GM18505 (cell line): Measurements from ENCODE around the gene SCAANT1.

Source experiments
- ATAC-seq: cut with Tn5 transposase; IDR thresholded peaks from one replicate; pipeline ENCODE4 v1.9.1; 2021; ENCODE audit not compliant: unreplicated experiment
- POLR2A ChIP-seq: IDR thresholded peaks from 4 replicates; pipeline ENCODE4 v1.6.1; 2011; ENCODE audit warnings: borderline replicate concordance; ENCODE audit not compliant: insufficient read depth, insufficient read length; ENCODE audit errors: extremely low read depth

Gene SCAANT1

DNA sequence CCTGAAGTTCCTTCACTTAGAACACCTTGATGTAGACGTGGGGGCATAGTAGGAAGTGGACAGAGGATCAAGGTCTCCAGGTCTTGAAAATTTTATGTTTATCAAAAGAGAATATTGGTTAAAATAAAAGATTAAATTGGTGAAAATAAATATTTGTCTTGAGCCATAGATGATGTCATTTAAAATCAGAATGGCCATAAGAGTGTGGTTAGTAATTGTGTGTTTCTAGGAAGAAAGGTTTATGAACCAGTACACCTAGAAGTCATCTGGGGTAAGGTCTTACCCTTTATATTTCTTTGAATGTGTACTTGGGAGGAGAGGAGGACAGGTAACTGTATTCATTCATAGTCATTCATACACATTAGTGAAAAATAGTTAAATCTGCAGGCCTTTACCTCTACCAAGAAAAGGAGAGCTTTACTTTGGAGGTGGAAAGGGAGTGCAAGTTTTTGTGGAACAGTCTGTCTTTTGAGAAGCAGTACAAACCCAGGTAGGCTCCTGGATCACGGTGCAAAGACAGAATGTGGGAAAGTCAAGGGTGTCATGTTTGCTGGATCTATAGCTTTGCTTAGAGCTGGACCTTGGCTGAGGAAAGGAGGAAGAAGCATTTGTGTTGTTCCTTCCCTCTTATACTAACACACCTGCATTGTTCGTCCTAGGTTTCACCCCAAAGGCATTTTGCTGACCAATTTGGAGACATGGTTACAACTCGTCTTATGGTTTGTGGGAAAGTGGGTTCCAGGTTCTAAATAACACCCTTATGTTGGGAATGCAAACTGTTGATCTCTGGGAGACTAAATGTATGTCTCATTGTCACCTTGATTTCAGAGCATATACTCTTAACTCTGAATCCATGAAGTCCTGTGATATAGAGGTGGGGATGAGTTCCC is 6.2 kb downstream of the SCAANT1 start:
- TF ChIP-seq POLR2A, result no peak
- ATAC-seq, result no peak

DNA sequence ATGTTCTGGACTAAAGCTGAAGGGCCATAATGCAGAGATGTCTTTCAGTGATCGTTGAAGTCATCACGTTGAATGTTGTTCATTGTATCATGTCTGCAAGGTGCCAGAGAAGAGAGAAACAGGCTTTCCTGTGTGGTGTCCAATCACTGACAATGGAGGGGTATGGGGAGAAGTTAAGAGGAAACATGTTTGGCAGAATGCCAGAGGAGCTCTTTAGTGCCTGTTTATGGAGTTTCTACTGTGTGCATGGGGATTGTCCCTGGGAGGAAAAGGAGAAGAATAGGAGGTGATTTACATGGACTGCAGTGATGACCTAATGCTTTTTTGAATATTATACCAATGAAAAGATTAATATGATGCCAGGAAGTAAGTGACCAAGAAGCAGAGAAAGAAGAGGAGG is 11.7 kb downstream of the SCAANT1 start:
- TF ChIP-seq POLR2A, result no peak
- ATAC-seq, result no peak

DNA sequence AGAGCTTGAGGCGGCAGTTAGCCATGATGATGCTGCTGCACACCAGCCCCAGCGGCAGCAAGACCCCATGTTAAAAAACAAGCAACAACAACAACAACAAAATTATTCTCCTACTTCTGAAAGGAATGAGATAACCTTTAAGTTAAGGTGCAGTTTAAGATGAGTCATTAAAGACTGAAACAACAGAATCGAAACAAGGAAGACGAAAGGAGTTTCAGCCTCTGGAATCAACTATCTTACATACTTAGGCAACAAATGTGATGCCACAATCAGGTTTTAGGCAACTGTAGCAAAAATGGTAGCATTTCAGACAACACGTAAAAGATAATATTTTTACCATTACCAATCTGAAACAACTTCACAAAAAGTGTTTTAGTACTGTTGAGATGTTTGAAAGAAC is 12.2 kb downstream of the SCAANT1 start:
- no peak for TF ChIP-seq POLR2A
- no peak for ATAC-seq

DNA sequence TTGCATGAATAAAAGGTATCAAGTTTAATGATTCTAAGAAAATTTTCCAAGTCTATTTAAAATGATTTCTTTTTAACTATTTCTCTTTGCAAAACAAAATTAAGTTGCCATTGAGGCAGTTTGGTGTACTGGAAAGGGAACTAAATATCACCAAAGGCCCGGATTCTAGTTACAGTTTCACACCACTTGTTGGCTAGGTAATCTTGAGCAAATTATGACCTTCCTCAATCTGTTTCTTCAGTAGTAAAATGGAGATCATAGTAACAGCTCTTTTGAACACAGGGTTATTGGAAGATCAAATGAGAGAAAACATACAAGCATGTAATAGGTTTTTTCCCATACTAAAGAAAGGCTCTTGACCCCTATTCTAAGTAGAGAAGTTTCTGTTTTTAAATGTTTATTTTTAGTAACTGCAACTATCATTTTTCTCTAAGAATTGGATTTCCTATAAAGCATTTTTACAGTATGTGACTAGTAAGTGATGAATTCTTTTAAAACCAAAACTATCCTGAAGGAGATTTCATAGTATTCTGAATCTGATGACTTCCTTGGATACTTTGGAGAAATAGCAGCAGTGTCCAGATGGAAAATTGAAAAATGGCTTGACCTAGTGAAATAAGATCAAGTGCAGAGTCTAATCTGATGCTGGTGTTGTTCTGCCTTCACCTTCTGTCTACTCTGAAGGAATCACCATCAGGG is 15.7 kb downstream of the SCAANT1 start:
- ATAC-seq, result peak; percentile 75

DNA sequence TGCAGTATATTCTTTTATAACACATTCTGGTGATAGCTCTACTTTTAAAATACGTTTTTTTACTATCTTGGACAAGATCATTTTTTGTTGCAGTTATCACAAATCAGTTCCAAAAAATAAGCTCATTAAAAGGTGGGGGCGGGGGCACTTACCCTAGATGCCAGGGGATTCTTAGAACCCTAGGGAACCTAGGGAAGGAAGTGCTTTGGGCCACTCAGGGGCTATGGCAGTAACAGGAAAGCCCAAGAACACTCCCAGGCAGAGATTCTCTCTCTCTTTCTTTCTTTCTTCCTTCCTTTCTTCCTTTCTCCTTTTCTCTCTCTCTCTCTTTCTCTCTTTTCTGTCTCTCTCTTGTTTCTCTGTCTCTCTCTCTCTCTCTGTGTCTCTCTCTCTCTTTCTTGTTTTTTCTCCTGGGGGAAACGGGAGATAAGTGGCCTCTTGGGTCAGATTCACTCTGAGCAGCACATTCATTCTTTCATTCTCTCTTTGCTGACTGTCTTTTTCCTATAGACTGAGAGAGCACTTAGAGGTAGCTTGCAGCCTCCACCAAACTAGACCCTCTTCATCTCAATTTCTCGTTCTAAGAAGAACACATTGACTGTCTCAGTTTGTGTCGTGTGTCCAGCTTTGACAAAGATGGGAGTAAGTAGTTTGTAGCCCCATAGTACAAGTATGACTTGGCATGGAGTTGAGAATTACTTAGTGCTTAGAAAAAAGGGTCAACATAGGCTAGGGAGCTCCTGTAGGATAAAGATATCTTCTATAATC is 16.6 kb downstream of the SCAANT1 start:
- no peak for ATAC-seq

More for the DNA sequence above, 15.7 kb downstream of the SCAANT1 start:
- TF ChIP-seq POLR2A, result no peak

DNA sequence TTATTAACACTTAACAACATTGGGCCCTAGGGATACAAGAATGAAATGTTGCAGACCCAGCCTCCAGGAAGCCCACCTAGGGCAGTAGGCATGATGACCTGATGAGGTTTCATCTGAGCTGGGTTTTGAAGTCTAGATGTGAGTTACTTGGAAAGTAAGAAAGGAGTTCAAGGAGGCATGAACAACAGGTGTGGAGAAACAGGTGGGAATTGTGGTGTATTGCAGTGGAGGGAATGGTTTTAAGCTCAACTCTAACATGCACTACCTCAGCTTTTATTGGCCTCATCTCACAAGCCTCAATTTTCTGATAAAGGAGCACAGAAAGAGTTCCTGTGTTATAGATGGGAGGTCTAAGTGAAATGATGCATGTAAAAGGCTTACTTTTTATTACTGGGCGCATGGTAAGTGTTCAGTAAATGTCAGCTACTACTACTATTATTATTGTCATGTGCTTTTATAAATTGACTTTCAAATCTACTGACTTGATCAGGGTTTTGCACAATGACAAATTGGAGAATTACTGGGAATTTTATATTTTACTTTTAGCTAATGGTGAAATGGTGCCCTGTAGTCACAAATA is 19.3 kb downstream of the SCAANT1 start:
- no peak for TF ChIP-seq POLR2A
- no peak for ATAC-seq

More for the DNA sequence above, 16.6 kb downstream of the SCAANT1 start:
- no peak for TF ChIP-seq POLR2A

DNA sequence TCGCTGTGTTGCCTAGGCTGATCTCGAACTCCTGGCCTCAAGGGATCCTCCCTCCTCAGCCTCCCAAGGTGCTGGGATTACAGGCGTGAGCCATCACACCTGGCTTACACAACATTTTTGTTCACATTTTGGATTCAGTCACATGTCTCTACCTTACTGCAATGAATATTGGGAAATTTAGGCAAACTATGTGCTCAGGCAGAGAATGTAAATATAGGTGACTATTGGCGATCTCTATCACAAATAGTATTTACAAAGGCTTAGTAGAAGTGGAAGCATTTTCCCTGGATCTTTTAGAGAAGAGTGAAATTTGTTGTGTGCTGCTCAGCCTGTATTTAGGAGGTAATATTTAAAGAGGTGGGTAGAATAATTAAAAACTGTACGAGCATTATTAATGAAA is 20.7 kb downstream of the SCAANT1 start:
- TF ChIP-seq POLR2A, result no peak
- ATAC-seq, result no peak

DNA sequence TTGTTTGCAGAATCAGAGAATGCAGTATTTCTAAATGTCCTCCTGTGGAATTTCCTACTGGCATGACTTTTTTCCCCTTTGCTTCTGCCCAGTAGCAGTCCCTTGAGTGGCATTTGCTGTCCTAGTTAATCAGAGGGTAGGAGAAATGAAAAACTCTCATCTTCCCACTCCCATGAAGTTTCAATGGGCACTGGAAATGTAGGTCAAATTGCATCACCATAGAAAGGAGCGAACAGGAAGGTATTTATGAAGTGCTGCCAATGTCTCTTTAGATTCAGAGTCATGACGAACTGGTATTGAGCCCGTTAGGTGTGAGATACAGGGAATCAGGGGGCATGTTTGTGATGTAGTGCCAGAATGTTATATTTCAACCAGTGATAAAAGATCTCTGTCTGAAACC is 25.3 kb downstream of the SCAANT1 start:
- ATAC-seq, result no peak
- no peak for TF ChIP-seq POLR2A

DNA sequence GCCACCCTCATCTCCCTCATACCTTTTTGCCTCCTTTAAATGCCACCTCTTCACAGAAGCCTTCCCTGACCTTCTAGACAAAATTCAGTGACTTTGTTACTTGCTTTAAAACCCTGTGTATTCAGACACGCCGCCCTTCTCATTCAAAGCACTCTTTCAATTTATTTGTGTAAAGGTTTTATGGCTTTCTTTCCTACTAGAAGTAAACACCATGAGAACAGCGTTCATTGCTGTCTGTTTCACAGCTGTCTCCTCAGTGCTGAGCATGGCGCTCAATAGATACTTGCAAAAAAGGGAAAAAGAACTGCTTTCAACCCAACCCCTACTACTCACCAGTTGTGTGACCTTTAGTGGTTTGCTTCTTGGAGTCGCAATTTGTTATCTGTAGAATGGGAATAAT is 31.5 kb downstream of the SCAANT1 start:
- TF ChIP-seq POLR2A, result no peak
- ATAC-seq, result no peak

DNA sequence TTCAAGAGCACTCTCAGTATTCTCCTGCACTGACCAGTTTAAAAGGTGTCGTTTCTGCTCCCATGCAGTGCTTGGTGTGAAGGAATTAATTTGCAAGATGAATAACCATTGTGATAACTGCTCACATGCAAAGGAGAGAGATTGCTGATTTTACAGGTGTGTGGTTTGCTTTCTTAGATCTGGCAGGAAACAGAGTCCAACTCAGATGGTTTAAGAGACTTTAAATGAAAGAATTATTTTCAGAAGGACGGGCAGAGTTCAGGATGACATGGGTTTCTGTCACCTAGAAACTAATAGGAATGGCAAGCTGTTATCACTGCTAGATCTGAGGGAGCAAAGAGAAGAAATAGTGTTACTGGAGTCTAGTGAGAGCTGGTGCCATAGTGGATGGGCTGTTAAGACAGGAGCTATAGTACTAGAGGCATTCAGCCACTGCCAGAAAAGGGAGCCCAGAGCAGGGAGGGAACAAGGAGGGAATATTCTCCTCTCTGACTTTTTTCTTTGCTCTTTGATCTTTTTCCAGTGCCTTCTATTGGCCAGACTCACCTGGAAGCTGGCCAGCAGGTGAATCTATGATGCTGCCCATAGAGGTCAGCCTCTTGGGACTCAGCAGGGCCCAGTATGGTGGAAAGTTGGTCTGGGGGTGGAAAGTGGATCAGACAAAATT is 33.7 kb downstream of the SCAANT1 start:
- no peak for TF ChIP-seq POLR2A
- ATAC-seq, result no peak

DNA sequence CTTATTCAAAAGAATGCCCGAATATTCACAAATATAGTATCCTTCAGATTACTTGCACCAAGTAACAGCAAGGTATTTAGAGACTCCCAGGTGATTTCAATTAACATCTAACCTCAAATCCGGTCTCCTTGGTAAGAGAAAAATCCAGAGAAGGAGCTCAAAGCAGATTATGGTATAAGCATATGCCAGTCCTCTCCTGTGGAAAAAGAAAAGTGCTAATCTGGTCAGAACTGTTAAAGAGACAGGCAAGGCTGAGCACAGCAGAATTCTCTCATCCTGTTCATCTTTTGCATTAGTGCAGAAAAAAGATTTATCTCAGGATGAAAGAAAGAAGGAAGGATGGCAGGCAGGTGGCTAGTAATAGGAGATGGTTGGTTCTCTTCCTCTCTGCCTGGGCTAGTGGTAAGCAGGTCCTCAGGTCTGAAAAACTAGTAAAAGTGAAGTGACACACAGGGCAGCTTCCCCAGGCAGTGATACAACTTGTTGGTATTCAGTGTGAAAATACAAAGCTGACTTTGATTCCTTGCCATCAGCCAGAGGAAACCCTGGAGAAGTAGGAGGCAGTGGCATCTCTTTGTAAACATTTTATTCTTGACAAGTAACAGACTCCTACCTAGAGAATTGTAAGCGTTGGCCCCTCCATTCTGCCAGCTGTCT is 34.3 kb downstream of the SCAANT1 start:
- no peak for TF ChIP-seq POLR2A

DNA sequence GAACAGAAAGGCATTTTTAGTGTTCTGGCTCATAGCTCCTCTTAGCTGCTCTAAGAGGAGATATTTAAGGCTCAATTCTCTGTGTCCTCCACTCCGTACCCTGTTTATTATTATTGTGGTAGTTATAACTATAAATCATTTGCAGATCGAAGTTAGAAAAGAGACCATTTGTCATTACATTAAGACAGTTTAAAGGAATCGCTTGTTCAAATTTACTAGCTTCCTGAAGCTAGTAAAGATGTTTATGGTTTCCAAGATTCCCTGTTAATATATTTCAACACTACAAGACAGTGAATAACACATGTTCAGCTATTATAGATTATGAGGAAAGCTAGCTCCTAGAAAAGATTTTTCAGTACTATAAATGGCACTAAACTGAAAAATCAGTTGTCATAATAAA is 35.9 kb downstream of the SCAANT1 start:
- ATAC-seq, result no peak
- no peak for TF ChIP-seq POLR2A

More for the DNA sequence above, 34.3 kb downstream of the SCAANT1 start:
- ATAC-seq, result no peak
